GM13977 (cell line): ENCODE data around the gene TXNDC5.

Experiments
- DNase-seq: peaks from one replicate; pipeline ENCODE4 v3.0.0; 2012; ENCODE audit warnings: low spot score
- CTCF ChIP-seq: IDR thresholded peaks from 2 replicates; pipeline ENCODE4 v1.5.1; 2012; ENCODE audit warnings: mild to moderate bottlenecking, control low read depth; ENCODE audit not compliant: insufficient read depth; ENCODE audit errors: extremely low read depth, missing control alignments
- in situ Hi-C: fragments of 300-500 bp; cut with MboI; formaldehyde crosslinking; loops from one replicate; pipeline ENCODE4 v1.12.0; 2022; ENCODE audit warnings: low sequenced_read_pairs, low pct_unique_long_range_greater_than_20kb, mixed read lengths, inconsistent platforms; ENCODE audit not compliant: unreplicated experiment

TXNDC5 gene

GRCh38 chr6:7886132-7886531 is 24.5 kb downstream of the TXNDC5 start:
- in situ Hi-C loops = no loop called here
- TF ChIP-seq CTCF = no peak
- no peak for DNase-seq

GRCh38 chr6:7883381-7883780 is 27.2 kb downstream of the TXNDC5 start:
- no peak for TF ChIP-seq CTCF
- in situ Hi-C loops = no loop called here
- no peak for DNase-seq

- DNase-seq = no peak
- in situ Hi-C loops = no loop called here
- TF ChIP-seq CTCF = no peak
Measured at GRCh38 chr6:7882505-7883257, 27.9 kb downstream of the TXNDC5 start.

GRCh38 chr6:7881765-7882500 is 28.7 kb downstream of the TXNDC5 start:
- DNase-seq = no peak
- in situ Hi-C loops = no loop called here
- no peak for TF ChIP-seq CTCF

GRCh38 chr6:7880718-7881107 is 29.9 kb downstream of the TXNDC5 start:
- in situ Hi-C loops = no loop called here
- TF ChIP-seq CTCF = no peak
- no peak for DNase-seq

- no peak for DNase-seq
- in situ Hi-C loops = no loop called here
- TF ChIP-seq CTCF = no peak
Measured at GRCh38 chr6:7879980-7880717, 30.4 kb downstream of the TXNDC5 start.
